OCI-LY1 (cell line): ENCODE measurements around the gene ICE2.

ENCODE experiments used
- H2AFZ ChIP-seq: fragments of 200-600 bp; sonication (generic), shearing (Covaris generic); 2 replicates; pipeline ENCODE4 v1.6.0; 2014; ENCODE audit warnings: antibody characterized with exemption, mild to moderate bottlenecking, low read length
- H3F3A ChIP-seq: fragments of 200-600 bp; sonication (generic), shearing (Covaris generic); 2 replicates; pipeline ENCODE4 v1.6.0; 2014; ENCODE audit warnings: mild to moderate bottlenecking, antibody characterized with exemption, low read length, moderate library complexity; ENCODE audit not compliant: insufficient read depth
- H3K27ac ChIP-seq: fragments of 200-600 bp; sonication (generic); 2 replicates; pipeline ENCODE4 v1.5.1; 2014; ENCODE audit warnings: low read length, mixed run types, mild to moderate bottlenecking, low read depth; ENCODE audit not compliant: poor library complexity, severe bottlenecking
- H3K27me3 ChIP-seq: fragments of 200-600 bp; sonication (generic); 2 replicates; pipeline ENCODE4 v1.6.0; 2014; ENCODE audit warnings: antibody characterized with exemption, mild to moderate bottlenecking, low read length, moderate library complexity; ENCODE audit not compliant: insufficient read depth
- H3K36me3 ChIP-seq: fragments of 200-600 bp; sonication (generic); 2 replicates; pipeline ENCODE4 v1.6.1; 2014; ENCODE audit warnings: mild to moderate bottlenecking, antibody characterized with exemption, low read length, moderate library complexity, mixed read lengths; ENCODE audit not compliant: insufficient read depth
- H3K4me1 ChIP-seq: fragments of 200-600 bp; sonication (generic); 2 replicates; pipeline ENCODE4 v1.5.1; 2014; ENCODE audit warnings: mild to moderate bottlenecking, low read length, moderate library complexity; ENCODE audit not compliant: insufficient read depth, severe bottlenecking
- H3K4me2 ChIP-seq: fragments of 200-600 bp; sonication (generic), shearing (Covaris generic); 2 replicates; pipeline ENCODE4 v1.6.1; 2014; ENCODE audit warnings: low read length
- H3K4me3 ChIP-seq: fragments of 200-600 bp; sonication (generic); 2 replicates; pipeline ENCODE4 v1.5.1; 2014; ENCODE audit warnings: low read length, low read depth, mild to moderate bottlenecking, mixed read lengths; ENCODE audit not compliant: poor library complexity, severe bottlenecking
- H3K79me2 ChIP-seq: fragments of 200-600 bp; shearing (Covaris generic); 2 replicates; pipeline ENCODE4 v1.6.1; 2016; ENCODE audit warnings: mixed run types, low read length, mixed read lengths; ENCODE audit not compliant: insufficient read depth
- H3K9ac ChIP-seq: fragments of 200-600 bp; sonication (generic), shearing (Covaris generic); 2 replicates; pipeline ENCODE4 v1.6.1; 2014; ENCODE audit warnings: mild to moderate bottlenecking, low read length, mixed read lengths
- H3K9me2 ChIP-seq: fragments of 200-600 bp; sonication (generic), shearing (Covaris generic); 2 replicates; pipeline ENCODE4 v1.6.1; 2014; ENCODE audit warnings: low read depth, mild to moderate bottlenecking, low read length, mixed read lengths
- H3K9me3 ChIP-seq: fragments of 200-600 bp; shearing (Covaris generic); 2 replicates; pipeline ENCODE4 v1.6.1; 2014; ENCODE audit warnings: low read length, mixed read lengths
- H4K20me1 ChIP-seq: fragments of 200-600 bp; sonication (generic), shearing (Covaris generic); 2 replicates; pipeline ENCODE4 v1.6.0; 2016; ENCODE audit warnings: mild to moderate bottlenecking, low read length; ENCODE audit not compliant: insufficient read depth
- CTCF ChIP-seq: fragments of 200-600 bp; sonication (generic), shearing (Covaris generic); IDR thresholded peaks from 2 replicates; pipeline ENCODE4 v1.5.1; 2017; ENCODE audit warnings: mild to moderate bottlenecking, antibody characterized with exemption, low read length, moderate library complexity, mixed read lengths
- EZH2 ChIP-seq: fragments of 200-600 bp; sonication (generic), shearing (Covaris generic); IDR thresholded peaks from 2 replicates; pipeline ENCODE4 v1.8.0; 2017; ENCODE audit warnings: borderline replicate concordance, mixed run types, mild to moderate bottlenecking, antibody characterized with exemption, low read length, moderate library complexity, mixed read lengths

Gene ICE2

DNA sequence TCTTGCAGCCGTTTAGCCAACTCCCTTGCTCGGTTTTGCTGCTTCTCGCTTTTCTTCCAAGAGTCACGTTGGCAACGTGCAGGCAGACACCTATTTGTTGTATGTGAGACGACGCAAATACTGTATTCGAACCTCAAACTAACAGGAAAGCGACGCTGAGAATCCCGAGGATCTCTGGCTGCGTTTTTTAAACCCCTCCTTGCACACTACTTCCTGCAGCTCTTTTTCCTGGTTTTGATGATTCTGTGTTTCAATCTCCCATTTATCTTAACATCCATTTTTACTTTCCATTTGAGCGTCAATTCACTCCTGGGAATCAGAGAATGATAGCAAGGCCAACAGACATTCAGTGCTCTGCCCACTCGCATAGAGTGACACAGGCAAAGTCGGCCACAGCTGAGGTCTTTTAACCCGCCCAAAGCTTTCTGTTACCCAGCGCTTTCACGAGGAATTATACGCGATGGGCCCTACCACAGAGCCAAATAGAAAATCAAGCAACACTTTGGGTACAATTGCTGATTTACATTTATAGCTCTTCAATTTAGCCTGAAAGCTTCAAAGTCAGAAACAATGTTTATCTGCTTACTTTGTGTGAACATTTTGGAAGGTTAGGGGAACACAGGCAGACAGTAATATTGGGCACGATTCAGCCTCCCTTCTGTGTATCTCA is 79.6 kb downstream of the ICE2 start:
- peaks cover 17% of the 10 kb centered on the region for H3K4me1 ChIP-seq
- no peaks in the 10 kb centered on the region for H4K20me1 ChIP-seq
- H3K4me3 ChIP-seq: no peak overlapping the region
- no peaks in the 10 kb centered on the region for H3K27me3 ChIP-seq
- no peak for TF ChIP-seq EZH2
- TF ChIP-seq CTCF: no peak
- no peak overlapping the region; the same call in 1 of the 2 replicates for H3K4me2 ChIP-seq
- no peak overlapping the region for H3K9ac ChIP-seq
- no peak overlapping the region for H3K27ac ChIP-seq
- no peaks in the 10 kb centered on the region for H3F3A ChIP-seq
- H3K9me2 ChIP-seq: no peaks in the 10 kb centered on the region
- no peaks in the 10 kb centered on the region for H3K79me2 ChIP-seq
- H2AFZ ChIP-seq: no peak overlapping the region
- no peaks in the 10 kb centered on the region for H3K9me3 ChIP-seq
- H3K36me3 ChIP-seq: no peaks in the 10 kb centered on the region

GRCh38 chr15:60397772-60398445 is 81.0 kb downstream of the ICE2 start, which contains the start of gene ANXA2:
Gene ANXA2 (minus strand): TSS chr15:60397986. CDS start chr15:60386075, 11,911 bp downstream.
- H3K36me3 ChIP-seq: no peaks in the 10 kb centered on the region
- H3K79me2 ChIP-seq: no peaks in the 10 kb centered on the region
- peaks cover 17% of the 10 kb centered on the region for H3K4me1 ChIP-seq
- no peak within 1 kb of the TSS for H2AFZ ChIP-seq
- H3K9me2 ChIP-seq: no peaks in the 10 kb centered on the region
- no peaks in the 10 kb centered on the region for H3K9me3 ChIP-seq
- peak within 1 kb of the TSS; percentile 75 for H3K4me2 ChIP-seq
- H4K20me1 ChIP-seq: no peaks in the 10 kb centered on the region
- H3K27ac ChIP-seq: no peak within 1 kb of the TSS
- no peaks in the 10 kb centered on the region for H3F3A ChIP-seq
- TF ChIP-seq EZH2 (no peak), CTCF (no peak)
- no peaks in the 10 kb centered on the region for H3K27me3 ChIP-seq
- H3K4me3 ChIP-seq: peak within 1 kb of the TSS; percentile 62
- peak within 1 kb of the TSS; percentile 43 for H3K9ac ChIP-seq

GRCh38 chr15:60396958-60397771 is 81.8 kb downstream of the ICE2 start:
- H3K9ac ChIP-seq: peak overlapping the region; percentile 43
- H3K36me3 ChIP-seq: no peaks in the 10 kb centered on the region
- H3K4me3 ChIP-seq: peak overlapping the region; percentile 62
- H3K27me3 ChIP-seq: no peaks in the 10 kb centered on the region
- H3K4me2 ChIP-seq: peak overlapping the region; percentile 75
- H3K9me2 ChIP-seq: no peaks in the 10 kb centered on the region
- no peaks in the 10 kb centered on the region for H3K79me2 ChIP-seq
- H3K9me3 ChIP-seq: no peaks in the 10 kb centered on the region
- no peaks in the 10 kb centered on the region for H3F3A ChIP-seq
- no peak overlapping the region for H2AFZ ChIP-seq
- peaks cover 17% of the 10 kb centered on the region for H3K4me1 ChIP-seq
- H4K20me1 ChIP-seq: no peaks in the 10 kb centered on the region
- TF ChIP-seq EZH2: no peak
- no peak for TF ChIP-seq CTCF
- no peak overlapping the region for H3K27ac ChIP-seq
